K562 (cell line): ENCODE measurements around the gene ZNF775. TPM values are rescaled to one million over a fixed set of nuclear protein-coding genes. Genes with fewer than 3 reads are reported as not detected.

Experiments used
- CREB3 ChIP-seq: fragments of 450-650 bp; conservative IDR thresholded peaks from 2 replicates; pipeline ENCODE4 v1.6.1; 2016; ENCODE audit warnings: missing genetic modification characterization, low read depth, mild to moderate bottlenecking, missing compliant biosample characterization, moderate library complexity
- CXXC5 ChIP-seq: fragments of 250-450 bp; sonication (Bioruptor Pico); IDR thresholded peaks from 2 replicates; pipeline ENCODE4 v1.8.0; 2022; ENCODE audit warnings: inconsistent platforms, mild to moderate bottlenecking, moderate library complexity
- DPF2 ChIP-seq: fragments of 450-650 bp; IDR thresholded peaks from 2 replicates; pipeline ENCODE4 v1.6.1; 2016
- EGR1 ChIP-seq: fragments of 450-650 bp; conservative IDR thresholded peaks from 2 replicates; pipeline ENCODE4 v1.6.1; 2017; ENCODE audit warnings: mild to moderate bottlenecking
- FOXP1 ChIP-seq: sonication (generic); formaldehyde crosslinking; IDR thresholded peaks from 2 replicates; pipeline ENCODE4 v1.8.0; 2022; ENCODE audit warnings: mild to moderate bottlenecking, missing genetic modification reagents
- GTF2E2 ChIP-seq: fragments of 200-800 bp; sonication (Bioruptor generic); IDR thresholded peaks from 2 replicates; pipeline ENCODE4 v1.6.1; 2016; ENCODE audit warnings: missing genetic modification characterization, missing compliant biosample characterization
- HDAC1 ChIP-seq, 2 experiments: fragments of 450-650 bp; IDR thresholded peaks; 2 replicates each; pipeline ENCODE4 v1.6.1; 2016 to 2017; ENCODE audit warnings: inconsistent platforms in 1 of 2, mild to moderate bottlenecking in 1 of 2, moderate library complexity in 1 of 2
- HES1 ChIP-seq: fragments of 450-650 bp; IDR thresholded peaks from 2 replicates; pipeline ENCODE4 v1.6.1; 2016; ENCODE audit warnings: low read depth, mild to moderate bottlenecking, moderate library complexity
- KAT7 ChIP-seq: sonication (generic); formaldehyde crosslinking; IDR thresholded peaks from 2 replicates; pipeline ENCODE4 v1.8.0; 2022; ENCODE audit warnings: missing genetic modification reagents, mild to moderate bottlenecking, borderline replicate concordance
- MEIS2 ChIP-seq: fragments of 450-650 bp; IDR thresholded peaks from 2 replicates; pipeline ENCODE4 v1.6.1; 2014; ENCODE audit warnings: mild to moderate bottlenecking; ENCODE audit not compliant: partially characterized antibody
- RAD21 ChIP-seq, 2 experiments: fragments of 250-450 bp in 1 of 2; fragments of 450-650 bp in 1 of 2; sonication (Bioruptor Pico) in 1 of 2; formaldehyde crosslinking in 1 of 2; IDR thresholded peaks in 1 of 2; conservative IDR thresholded peaks in 1 of 2; 2 replicates each; pipeline versions ENCODE4 v1.4.0 to v1.8.0; 2020 to 2022; ENCODE audit warnings: mild to moderate bottlenecking in 2 of 2, moderate library complexity in 1 of 2
- SNRNP70 ChIP-seq: fragments of 200-400 bp; formaldehyde crosslinking; optimal IDR thresholded peaks from 2 replicates; pipeline ENCODE3; 2017; ENCODE audit warnings: low read depth, low read length
- ZFP91 ChIP-seq: sonication (generic); formaldehyde crosslinking; IDR thresholded peaks from 2 replicates; pipeline ENCODE4 v1.8.0; 2022; ENCODE audit warnings: mild to moderate bottlenecking, missing genetic modification reagents
- polyA plus RNA-seq, 8 experiments: library from polyadenylated mRNA; depleted of rRNA in 4 of 8; stranded (reverse) in 5 of 8; unstranded in 3 of 8; fragments of >200 nt; fragmentation: Nextera tagmentation in 2 of 8; fragmentation: Illumina TruSeq in 1 of 8; extraction: Ambion mirVana in 2 of 8; extraction: Trizol in 1 of 8; gene quantifications; 2 replicates each; pipeline versions ENCODE4 v1.2.1 to v1.2.3, GENCODE V29; 2011 to 2014; ENCODE audit warnings: inconsistent platforms in 1 of 8, missing spikeins in 1 of 8
- total RNA-seq, 7 experiments: library from RNA; depleted of rRNA in 6 of 7; stranded (reverse); fragments of >200 nt in 6 of 7; fragmentation: Illumina TruSeq in 2 of 7; extraction: Trizol in 2 of 7; gene quantifications; 2 replicates each; pipeline versions ENCODE4 v1.2.1 to v1.2.3, GENCODE V29; 2011 to 2021; ENCODE audit warnings: low replicate concordance in 1 of 7
- TF ChIP-seq, protein P1 (sequence below): sonication (generic); formaldehyde crosslinking; IDR thresholded peaks from 2 replicates; pipeline ENCODE4 v1.8.1; 2023; ENCODE audit warnings: mild to moderate bottlenecking, missing genetic modification reagents, moderate library complexity
- TF ChIP-seq, protein P2 (sequence below): sonication (generic); formaldehyde crosslinking; IDR thresholded peaks from 2 replicates; pipeline ENCODE4 v1.8.1; 2023; ENCODE audit warnings: mild to moderate bottlenecking, missing genetic modification reagents
- TF ChIP-seq, protein P3 (sequence below), 3 experiments: IDR thresholded peaks in 2 of 3; conservative IDR thresholded peaks in 1 of 3; 2 replicates each; pipeline ENCODE4 v1.5.1; 2011 to 2012; ENCODE audit warnings: low read length in 3 of 3, mild to moderate bottlenecking in 3 of 3, control low read depth in 2 of 3, improper control_type of control experiment in 1 of 3, inconsistent platforms in 1 of 3, low read depth in 1 of 3, mixed read lengths in 1 of 3, moderate library complexity in 1 of 3; ENCODE audit not compliant: insufficient read depth in 2 of 3
- TF ChIP-seq, protein P4 (sequence below): fragments of 250-450 bp; sonication (Bioruptor Pico); IDR thresholded peaks from 2 replicates; pipeline ENCODE4 v1.6.1; 2021; ENCODE audit warnings: mild to moderate bottlenecking

ZNF775 gene
- total and polyA plus RNA-seq, 9 of the 15 experiments (the other 6 are each of a cell fraction or from before 2014, with no cell fraction given), result 0.04 to 18.7 (median 4.9) TPM

- TF ChIP-seq, protein P1, sequence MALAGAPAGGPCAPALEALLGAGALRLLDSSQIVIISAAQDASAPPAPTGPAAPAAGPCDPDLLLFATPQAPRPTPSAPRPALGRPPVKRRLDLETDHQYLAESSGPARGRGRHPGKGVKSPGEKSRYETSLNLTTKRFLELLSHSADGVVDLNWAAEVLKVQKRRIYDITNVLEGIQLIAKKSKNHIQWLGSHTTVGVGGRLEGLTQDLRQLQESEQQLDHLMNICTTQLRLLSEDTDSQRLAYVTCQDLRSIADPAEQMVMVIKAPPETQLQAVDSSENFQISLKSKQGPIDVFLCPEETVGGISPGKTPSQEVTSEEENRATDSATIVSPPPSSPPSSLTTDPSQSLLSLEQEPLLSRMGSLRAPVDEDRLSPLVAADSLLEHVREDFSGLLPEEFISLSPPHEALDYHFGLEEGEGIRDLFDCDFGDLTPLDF, result no peak
- TF ChIP-seq CXXC5 (CRISPR knock-in tag) (peak; percentile 54), SNRNP70 (no peak), MEIS2 (no peak), FOXP1 (no peak), CREB3 (tag) (no peak), DPF2 (peak; percentile 83), KAT7 (CRISPR knock-in tag) (no peak), ZFP91 (no peak), HDAC1 (IDR thresholded peaks at IDR 0.05) (no peak), GTF2E2 (tag) (no peak), RAD21 (CRISPR knock-in tag; conservative IDR thresholded peaks at IDR 0.05 in 1 of 2, IDR thresholded peaks at IDR 0.05 in 1 of 2) (peak; percentile 26 to 52; a peak in 3 of 4 replicates), EGR1 (peak; percentile 42; the same call in 1 of the 2 replicates), HES1 (no peak)
- TF ChIP-seq, protein P2, sequence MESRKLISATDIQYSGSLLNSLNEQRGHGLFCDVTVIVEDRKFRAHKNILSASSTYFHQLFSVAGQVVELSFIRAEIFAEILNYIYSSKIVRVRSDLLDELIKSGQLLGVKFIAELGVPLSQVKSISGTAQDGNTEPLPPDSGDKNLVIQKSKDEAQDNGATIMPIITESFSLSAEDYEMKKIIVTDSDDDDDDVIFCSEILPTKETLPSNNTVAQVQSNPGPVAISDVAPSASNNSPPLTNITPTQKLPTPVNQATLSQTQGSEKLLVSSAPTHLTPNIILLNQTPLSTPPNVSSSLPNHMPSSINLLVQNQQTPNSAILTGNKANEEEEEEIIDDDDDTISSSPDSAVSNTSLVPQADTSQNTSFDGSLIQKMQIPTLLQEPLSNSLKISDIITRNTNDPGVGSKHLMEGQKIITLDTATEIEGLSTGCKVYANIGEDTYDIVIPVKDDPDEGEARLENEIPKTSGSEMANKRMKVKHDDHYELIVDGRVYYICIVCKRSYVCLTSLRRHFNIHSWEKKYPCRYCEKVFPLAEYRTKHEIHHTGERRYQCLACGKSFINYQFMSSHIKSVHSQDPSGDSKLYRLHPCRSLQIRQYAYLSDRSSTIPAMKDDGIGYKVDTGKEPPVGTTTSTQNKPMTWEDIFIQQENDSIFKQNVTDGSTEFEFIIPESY, result peak; percentile 95
- TF ChIP-seq, protein P3, sequence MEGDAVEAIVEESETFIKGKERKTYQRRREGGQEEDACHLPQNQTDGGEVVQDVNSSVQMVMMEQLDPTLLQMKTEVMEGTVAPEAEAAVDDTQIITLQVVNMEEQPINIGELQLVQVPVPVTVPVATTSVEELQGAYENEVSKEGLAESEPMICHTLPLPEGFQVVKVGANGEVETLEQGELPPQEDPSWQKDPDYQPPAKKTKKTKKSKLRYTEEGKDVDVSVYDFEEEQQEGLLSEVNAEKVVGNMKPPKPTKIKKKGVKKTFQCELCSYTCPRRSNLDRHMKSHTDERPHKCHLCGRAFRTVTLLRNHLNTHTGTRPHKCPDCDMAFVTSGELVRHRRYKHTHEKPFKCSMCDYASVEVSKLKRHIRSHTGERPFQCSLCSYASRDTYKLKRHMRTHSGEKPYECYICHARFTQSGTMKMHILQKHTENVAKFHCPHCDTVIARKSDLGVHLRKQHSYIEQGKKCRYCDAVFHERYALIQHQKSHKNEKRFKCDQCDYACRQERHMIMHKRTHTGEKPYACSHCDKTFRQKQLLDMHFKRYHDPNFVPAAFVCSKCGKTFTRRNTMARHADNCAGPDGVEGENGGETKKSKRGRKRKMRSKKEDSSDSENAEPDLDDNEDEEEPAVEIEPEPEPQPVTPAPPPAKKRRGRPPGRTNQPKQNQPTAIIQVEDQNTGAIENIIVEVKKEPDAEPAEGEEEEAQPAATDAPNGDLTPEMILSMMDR (IDR thresholded peaks at IDR 0.05 in 2 of 3, conservative IDR thresholded peaks at IDR 0.05 in 1 of 3; ENCODE audit: insufficient read depth in 2 of 3, low read depth in 1 of 3, low read length in 3 of 3), result peak; percentile 40 to 53 (median 48); a peak in 5 of 6 replicates
- TF ChIP-seq, protein P4, sequence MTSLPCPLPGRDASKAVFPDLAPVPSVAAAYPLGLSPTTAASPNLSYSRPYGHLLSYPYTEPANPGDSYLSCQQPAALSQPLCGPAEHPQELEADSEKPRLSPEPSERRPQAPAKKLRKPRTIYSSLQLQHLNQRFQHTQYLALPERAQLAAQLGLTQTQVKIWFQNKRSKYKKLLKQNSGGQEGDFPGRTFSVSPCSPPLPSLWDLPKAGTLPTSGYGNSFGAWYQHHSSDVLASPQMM (CRISPR knock-in tag), result no peak
These were observed 21.2 kb upstream of the ZNF775 start (continued) for GRCh38 chr7:150357771-150358427.
